NCI-H1436 treated with DMSO at 0.1 percent for 48 hours (cell line): ENCODE results near the gene PPP2R2C.

Experiments
- DNase-seq: peaks from one replicate; lab custom pipeline; 2025; lab: John Stamatoyannopoulos, UW

The PPP2R2C gene

GRCh38 chr4:6472387-6473263 lies at the start of gene PPP2R2C:
Gene PPP2R2C, minus strand, starts transcription at chr4:6472614. Its CDS starts 385 bp downstream, at chr4:6472229.
- no peak for DNase-seq

DNA sequence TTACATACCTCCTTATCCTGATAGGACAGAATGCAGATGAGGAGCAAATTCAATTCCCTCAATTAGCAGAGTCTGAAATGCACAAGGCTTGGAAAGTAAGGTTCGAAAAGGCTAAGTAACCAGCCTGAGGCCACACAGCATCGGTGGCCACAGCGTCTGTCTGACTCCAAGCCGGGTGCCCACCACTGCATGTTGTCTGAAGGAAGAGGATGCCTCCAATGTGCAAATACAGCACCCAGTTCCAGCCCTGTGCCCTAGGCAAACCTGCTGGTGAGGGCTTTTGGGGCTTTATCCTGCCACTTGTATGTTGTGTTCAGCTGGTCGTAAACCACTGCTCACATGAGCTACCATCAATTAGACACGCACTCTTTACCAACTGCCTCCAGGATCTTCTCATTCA lies 48.6 kb upstream of the PPP2R2C start:
- no peak for DNase-seq

DNA sequence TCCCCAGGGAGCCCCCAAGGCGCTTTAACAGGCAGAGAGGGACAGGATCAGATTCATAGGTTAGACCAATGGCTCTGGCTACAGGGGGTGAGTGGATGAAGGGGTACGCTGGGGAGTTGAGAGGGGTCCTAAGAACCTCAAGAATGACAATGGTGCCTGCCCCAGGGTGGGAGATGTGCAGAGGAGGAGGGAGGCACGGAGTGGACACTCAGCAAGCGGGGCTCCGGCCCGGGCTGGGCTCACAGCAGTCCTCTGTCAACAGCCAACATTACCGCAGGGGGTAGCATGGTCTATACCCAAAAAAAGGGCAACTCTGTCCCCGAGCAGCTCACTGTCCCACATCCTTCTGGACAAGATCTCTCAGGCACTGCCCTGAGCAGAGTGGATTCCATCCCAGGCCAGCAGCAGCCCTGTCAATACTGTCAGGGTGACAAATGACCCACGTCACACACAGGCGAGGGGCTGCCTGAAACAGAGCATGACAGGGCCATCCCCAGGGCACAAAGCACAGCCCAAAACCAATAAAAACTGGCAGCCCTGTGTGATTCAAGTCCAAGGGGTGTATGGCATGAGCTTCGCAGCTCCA lies 47.7 kb upstream of the PPP2R2C start:
- DNase-seq = no peak

- no peak for DNase-seq
Observed at GRCh38 chr4:6517171-6517570, 44.8 kb upstream of the PPP2R2C start.

GRCh38 chr4:6516762-6517161 lies 44.3 kb upstream of the PPP2R2C start:
- no peak for DNase-seq

DNA sequence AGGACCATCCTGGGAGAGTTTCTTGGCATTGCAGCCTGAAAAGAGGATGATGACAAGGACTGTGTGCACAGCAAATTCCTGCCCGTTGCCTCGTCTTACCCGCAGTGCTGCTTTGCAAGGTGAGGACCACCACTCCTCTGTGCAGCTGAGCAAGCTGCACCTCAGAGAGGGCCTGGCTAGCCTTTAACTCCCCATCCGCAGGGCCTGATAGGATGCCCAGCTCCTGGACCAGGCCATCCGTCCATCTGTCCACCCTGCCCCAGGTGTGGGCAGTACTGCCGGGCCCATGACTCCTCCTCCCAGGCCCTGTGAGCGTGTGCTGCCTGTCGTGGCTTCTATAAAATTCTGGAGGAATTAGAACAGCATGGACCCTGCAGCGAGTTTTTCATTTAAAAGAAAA lies 43.9 kb upstream of the PPP2R2C start:
- no peak for DNase-seq

- DNase-seq = no peak
Observed at GRCh38 chr4:6513678-6514077, 41.3 kb upstream of the PPP2R2C start.

GRCh38 chr4:6509587-6509986 lies 37.2 kb upstream of the PPP2R2C start:
- no peak for DNase-seq

DNA sequence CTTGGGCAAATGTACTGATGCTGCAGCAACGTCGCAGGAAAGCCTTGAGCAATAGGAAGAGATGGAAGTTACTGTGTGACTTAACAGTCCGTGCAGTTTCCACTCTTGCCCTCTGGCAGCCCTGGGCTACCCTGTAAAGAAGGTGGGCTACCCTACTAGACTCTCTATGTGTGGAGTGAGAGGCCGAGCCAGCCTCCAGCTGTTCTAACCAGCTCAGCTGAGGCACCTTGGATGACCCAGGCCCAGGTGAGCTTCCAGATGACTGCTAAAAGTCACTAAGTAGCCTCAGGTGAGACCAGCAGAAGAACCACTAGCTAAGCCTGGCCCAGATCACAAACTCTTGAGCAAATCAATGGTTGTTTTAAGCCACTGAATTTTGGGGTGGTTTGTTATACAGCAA lies 34.9 kb upstream of the PPP2R2C start:
- no peak for DNase-seq

DNA sequence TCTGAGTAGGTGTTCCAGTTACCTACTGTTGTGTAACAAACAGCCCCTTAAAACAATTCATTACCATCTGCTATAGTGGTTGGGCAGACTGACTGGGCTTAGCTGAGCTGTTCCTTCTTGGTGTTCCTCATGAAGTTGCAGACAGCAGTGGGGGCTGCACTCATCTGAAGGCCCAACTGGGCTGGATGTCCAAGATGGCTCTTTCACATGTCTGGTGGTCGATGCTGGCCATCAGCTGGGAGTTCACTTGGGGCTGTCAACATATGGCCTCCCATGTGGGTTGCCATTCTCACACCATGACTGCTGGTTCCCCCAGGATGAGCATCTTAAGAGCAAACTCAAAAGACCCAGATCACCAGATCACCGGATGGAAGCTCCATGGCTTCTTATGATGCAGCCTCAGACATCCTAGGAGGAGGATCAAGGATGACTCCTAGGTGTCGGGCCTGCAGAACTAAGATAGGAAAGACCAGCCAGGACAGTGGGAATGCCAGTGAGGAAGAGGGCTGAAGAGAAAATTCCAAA lies 34.3 kb upstream of the PPP2R2C start:
- DNase-seq = no peak

- DNase-seq = no peak
Observed at GRCh38 chr4:6504900-6505496, 32.6 kb upstream of the PPP2R2C start.

DNA sequence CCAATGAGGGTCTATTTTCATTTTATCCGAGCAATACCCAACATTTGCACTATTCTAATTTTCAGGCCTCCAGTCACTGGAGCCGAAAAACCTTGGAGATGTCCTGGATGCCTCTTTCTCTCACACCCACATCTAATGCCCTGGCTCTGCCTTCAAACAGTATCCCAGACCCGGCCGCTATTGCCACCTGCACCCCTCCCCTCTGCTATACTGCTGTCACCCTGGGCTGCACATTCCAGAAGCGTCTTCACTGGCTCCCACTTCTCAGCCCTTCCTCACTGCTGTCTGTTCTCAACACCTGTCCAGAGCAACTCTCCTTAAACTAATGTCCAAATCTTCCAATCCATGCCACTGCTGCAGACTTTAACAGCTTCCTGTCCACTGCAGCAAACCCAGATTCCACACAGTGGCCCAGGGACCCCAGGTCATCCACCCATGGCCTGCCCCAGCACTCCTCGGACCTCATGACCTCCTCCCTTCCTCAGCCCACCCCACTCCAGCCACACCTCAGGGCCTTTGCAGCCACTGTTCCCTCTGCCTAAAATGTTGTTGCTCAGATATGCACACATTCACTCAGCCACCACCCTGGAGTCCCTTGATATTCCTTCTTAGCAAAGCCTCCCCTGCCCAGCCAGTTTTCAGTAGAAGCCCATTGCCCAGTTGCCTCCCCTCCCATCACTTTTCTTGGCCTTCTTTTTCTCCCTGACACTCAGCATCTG lies 30.5 kb upstream of the PPP2R2C start:
- DNase-seq = no peak

- DNase-seq = no peak
Observed at GRCh38 chr4:6502147-6502546, 29.7 kb upstream of the PPP2R2C start.

DNA sequence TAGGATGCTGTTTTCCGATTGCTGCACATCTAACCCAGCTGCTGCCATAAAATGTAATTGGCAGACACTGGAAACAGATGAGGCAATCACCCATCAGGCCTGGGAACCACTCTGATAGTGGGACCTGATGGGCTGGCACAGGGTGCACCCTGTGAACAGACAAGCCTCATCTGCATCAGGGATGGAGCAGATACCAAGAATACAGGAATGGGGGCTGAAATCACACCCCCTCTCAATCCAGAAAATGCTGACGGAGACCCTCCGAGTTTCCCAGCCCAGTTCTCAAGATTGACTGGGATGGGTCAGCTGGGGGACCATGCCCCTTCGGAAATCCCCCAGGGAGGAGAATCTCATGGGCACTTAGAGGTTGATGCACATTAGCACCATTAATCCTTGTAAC lies 28.8 kb upstream of the PPP2R2C start:
- no peak for DNase-seq

- DNase-seq = no peak
Observed at GRCh38 chr4:6500481-6501140, 28.2 kb upstream of the PPP2R2C start.

DNA sequence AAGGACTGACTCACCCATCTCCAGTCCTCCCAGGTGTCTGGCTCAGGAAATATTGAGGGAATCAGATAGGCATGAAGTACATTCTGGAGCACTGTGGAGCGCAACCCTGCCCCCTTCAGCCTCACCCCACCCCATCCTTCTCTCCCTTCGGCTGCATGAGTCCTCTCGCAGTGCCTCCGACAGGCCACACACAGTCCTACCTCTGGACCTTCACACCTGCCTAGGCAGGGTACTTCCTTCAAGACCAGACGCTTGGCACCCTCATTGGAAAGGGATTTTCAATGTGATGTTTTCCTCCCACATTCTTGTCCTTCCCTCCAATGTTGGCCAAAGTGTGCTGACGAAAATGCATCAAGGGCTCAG lies 26.8 kb upstream of the PPP2R2C start:
- DNase-seq = no peak

- DNase-seq = no peak
Observed at GRCh38 chr4:6498511-6499237, 26.3 kb upstream of the PPP2R2C start.

- DNase-seq = no peak
Observed at GRCh38 chr4:6497796-6498195, 25.4 kb upstream of the PPP2R2C start.

DNA sequence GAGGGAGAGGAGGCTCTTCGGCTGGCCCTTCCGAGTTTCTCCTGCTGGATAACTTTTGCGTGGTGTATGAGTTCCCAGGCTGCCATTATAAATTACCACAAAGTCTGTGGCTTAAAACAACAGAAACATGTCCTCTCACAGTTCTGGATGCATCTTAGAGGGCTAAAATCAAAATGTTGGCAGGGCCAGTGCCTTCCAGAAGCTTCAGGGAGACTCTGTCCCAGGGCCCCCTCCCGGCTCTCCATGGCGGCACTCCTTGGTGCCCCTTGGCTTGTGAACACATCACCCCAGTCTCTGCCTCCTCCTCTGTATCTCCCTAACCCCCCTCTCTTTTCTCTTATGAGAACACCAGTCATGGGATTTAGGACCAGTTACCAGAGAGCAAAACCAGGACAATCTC lies 23.3 kb upstream of the PPP2R2C start:
- DNase-seq = no peak

DNA sequence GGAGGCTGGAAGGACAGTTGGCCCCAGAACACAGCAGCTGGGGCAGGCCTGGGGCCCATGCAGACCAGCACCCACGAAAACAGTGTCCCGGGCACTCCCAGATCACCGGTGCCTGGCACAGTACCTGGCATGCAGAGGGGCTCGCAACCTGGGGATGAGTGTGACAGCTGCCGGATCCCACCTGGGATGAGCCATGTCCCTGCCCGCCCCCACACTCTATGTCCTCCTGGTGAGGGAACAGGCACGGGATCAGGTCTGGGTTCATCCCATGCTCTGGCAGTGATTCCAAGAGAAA lies 22.8 kb upstream of the PPP2R2C start:
- DNase-seq = no peak
